ENCODE results near the gene MYO7B. TPM values are rescaled to one million over a fixed set of nuclear protein-coding genes. Genes with fewer than 3 reads are reported as not detected.
A peak's percentile ranks its signal among the peaks of the same experiment; 100 is the strongest.

Gene MYO7B
- total RNA-seq, 4 donors from 2014 or later: 214 to 1,039 (median 594) TPM

DNA sequence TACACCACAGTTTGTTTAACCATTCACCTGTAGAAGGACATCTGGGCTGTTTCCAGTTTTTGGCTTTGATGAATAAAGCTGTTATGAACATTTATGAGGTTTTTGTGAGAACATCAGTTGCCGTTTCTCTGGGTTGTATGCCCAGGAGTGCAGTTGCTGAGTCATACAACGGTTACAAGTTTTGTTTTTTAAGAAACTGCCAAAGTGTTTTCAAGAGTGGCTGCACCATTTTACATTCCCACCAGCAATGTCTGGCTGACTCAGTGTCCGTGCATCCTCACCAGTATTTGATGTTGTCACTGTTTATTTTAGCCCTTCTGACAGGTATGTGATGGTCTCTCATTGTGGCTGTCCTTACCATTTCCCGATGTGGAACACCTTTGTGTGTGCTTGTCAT lies 62.5 kb downstream of the MYO7B start:
- Histone ChIP-seq H3K27ac (no peak overlapping the region), H3K4me3 (no peak overlapping the region), H3K4me1 (no peaks in the 10 kb centered on the region), H3K9me3 (no peaks in the 10 kb centered on the region), H3K27me3 (no peaks in the 10 kb centered on the region), H3K36me3 (peaks cover 0 to 49% (median 0%) of the 10 kb centered on the region in 3 donors)
- no peak for TF ChIP-seq POLR2A (IDR thresholded peaks at IDR 0.05)
- no peak for TF ChIP-seq CTCF (IDR thresholded peaks at IDR 0.05)
- peak in 1 of 3 donors; percentile 4 for DNase-seq

DNA sequence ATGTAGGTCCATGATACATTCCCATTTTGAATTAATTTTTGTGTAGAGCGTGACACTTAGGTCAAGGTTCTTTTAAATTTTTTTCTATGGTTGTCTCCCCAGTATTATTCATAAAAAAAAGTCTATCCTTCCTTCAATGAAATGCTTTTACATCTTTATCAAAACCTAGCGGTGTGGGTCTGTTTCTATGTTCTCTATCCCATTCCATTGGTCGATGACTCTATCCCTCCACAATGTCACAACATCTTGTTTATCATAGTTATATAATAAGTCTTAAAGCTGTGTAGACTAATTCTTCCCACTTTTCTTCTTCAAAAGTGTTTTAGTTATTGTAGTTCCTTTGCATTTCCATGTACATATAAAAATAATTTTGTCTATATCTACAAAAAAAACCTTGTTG lies 63.2 kb downstream of the MYO7B start:
- no peaks in the 10 kb centered on the region for H3K27me3 ChIP-seq
- H3K36me3 ChIP-seq: peaks cover 0 to 42% (median 0%) of the 10 kb centered on the region in 3 donors
- no peak for TF ChIP-seq POLR2A (IDR thresholded peaks at IDR 0.05)
- no peak for TF ChIP-seq CTCF (IDR thresholded peaks at IDR 0.05)
- H3K27ac ChIP-seq: no peak overlapping the region
- H3K4me3 ChIP-seq: no peak overlapping the region
- H3K9me3 ChIP-seq: no peaks in the 10 kb centered on the region
- no peaks in the 10 kb centered on the region for H3K4me1 ChIP-seq
- DNase-seq: no peak

DNA sequence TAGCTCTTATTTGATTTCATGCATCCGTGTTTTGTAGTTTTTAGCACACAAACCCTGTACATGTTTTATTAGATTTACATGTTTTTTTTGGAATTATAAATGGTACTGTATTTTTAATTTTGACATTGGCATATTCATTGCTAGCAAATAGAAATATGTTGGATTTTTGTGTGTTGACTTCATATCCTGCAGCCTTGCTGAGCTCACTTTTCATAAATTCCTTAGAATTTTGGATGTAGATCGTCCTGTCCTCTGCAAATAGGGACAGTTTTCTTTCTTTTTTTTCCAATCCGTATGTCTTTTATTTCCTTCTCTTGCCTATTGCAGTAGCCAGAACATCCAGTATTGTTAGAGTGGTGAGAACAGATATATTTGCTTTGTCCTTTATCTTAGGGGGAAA lies 63.7 kb downstream of the MYO7B start:
- DNase-seq: no peak
- H3K4me3 ChIP-seq: no peak overlapping the region
- H3K27me3 ChIP-seq: no peaks in the 10 kb centered on the region
- H3K4me1 ChIP-seq: no peaks in the 10 kb centered on the region
- TF ChIP-seq CTCF (IDR thresholded peaks at IDR 0.05) (no peak), POLR2A (IDR thresholded peaks at IDR 0.05) (no peak)
- H3K27ac ChIP-seq: no peak overlapping the region
- peaks cover 0 to 38% (median 0%) of the 10 kb centered on the region in 3 donors for H3K36me3 ChIP-seq
- H3K9me3 ChIP-seq: no peaks in the 10 kb centered on the region

- no peak for DNase-seq
- no peak for TF ChIP-seq CTCF (IDR thresholded peaks at IDR 0.05)
- no peak for TF ChIP-seq POLR2A (IDR thresholded peaks at IDR 0.05)
- Histone ChIP-seq H3K27ac (no peak overlapping the region), H3K27me3 (no peaks in the 10 kb centered on the region), H3K9me3 (no peaks in the 10 kb centered on the region), H3K36me3 (peaks cover 0 to 57% (median 0%) of the 10 kb centered on the region in 3 donors), H3K4me3 (no peak overlapping the region), H3K4me1 (no peaks in the 10 kb centered on the region)
Observed at GRCh38 chr2:127604986-127605385, 69.5 kb downstream of the MYO7B start.

GRCh38 chr2:127605691-127606263 lies 70.3 kb downstream of the MYO7B start:
- no peak for TF ChIP-seq POLR2A (IDR thresholded peaks at IDR 0.05)
- TF ChIP-seq CTCF (IDR thresholded peaks at IDR 0.05): no peak
- Histone ChIP-seq H3K4me1 (no peaks in the 10 kb centered on the region), H3K27me3 (no peaks in the 10 kb centered on the region), H3K27ac (no peak overlapping the region), H3K36me3 (peaks cover 0 to 60% (median 0%) of the 10 kb centered on the region in 3 donors), H3K9me3 (peaks cover 0 to 3% (median 0%) of the 10 kb centered on the region in 4 donors), H3K4me3 (no peak overlapping the region)
- peak in 1 of 3 donors; percentile 29 for DNase-seq

Measured in Peyer's patch (tissue), 4 donors.